OCI-LY7 (cell line): ENCODE measurements around the gene LANCL1. TPM values are rescaled to one million over a fixed set of nuclear protein-coding genes. Genes with fewer than 3 reads are reported as not detected.
"Not testable (repeated sequence)": the region's sequence is repeated elsewhere in the genome, so short reads cannot be mapped to it uniquely, and the experiment has no call there.

Experiments used
- BruUV-seq: library from RNA; stranded (reverse); fragments of 400-500 nt; replicated peaks from 2 replicates; lab custom pipeline; 2021; lab: Mats Ljungman, UMichigan
- CTCF ChIA-PET: fragments of 300-600 bp; sonication (Branson Sonifier 250); formaldehyde crosslinking; loops from one replicate; lab custom pipeline; 2022; ENCODE audit warnings: antibody characterized with exemption; ENCODE audit not compliant: unreplicated experiment; lab: Charles Lee
- POLR2A ChIA-PET: fragments of 300-600 bp; sonication (Branson Sonifier 250); formaldehyde crosslinking; loops from one replicate; lab custom pipeline; 2022; ENCODE audit warnings: antibody characterized with exemption; lab: Charles Lee
- DNase-seq: peaks from one replicate; pipeline ENCODE4 v3.0.0-alpha.2; 2015; ENCODE audit warnings: low spot score
- H2AFZ ChIP-seq: fragments of 200-600 bp; sonication (generic), shearing (Covaris generic); 2 replicates; pipeline ENCODE4 v1.6.1; 2014; ENCODE audit warnings: mild to moderate bottlenecking, antibody characterized with exemption, low read length, moderate library complexity
- H3K27ac ChIP-seq: fragments of 200-600 bp; sonication (generic); 2 replicates; pipeline ENCODE4 v1.5.1; 2014; ENCODE audit warnings: mixed run types, low read depth, mild to moderate bottlenecking, moderate library complexity, low read length, inconsistent platforms; ENCODE audit not compliant: poor library complexity, severe bottlenecking
- H3K36me3 ChIP-seq: fragments of 200-600 bp; sonication (generic); 2 replicates; pipeline ENCODE4 v1.6.1; 2014; ENCODE audit warnings: mild to moderate bottlenecking, antibody characterized with exemption, low read length, moderate library complexity, mixed read lengths; ENCODE audit not compliant: insufficient read depth
- H3K4me1 ChIP-seq: fragments of 200-600 bp; sonication (generic); 2 replicates; pipeline ENCODE4 v1.5.1; 2014; ENCODE audit warnings: mild to moderate bottlenecking, low read length; ENCODE audit not compliant: insufficient read depth, poor library complexity, severe bottlenecking
- H3K4me2 ChIP-seq: fragments of 200-600 bp; sonication (generic); 2 replicates; pipeline ENCODE4 v1.6.1; 2014; ENCODE audit warnings: mild to moderate bottlenecking, low read length
- H3K4me3 ChIP-seq: fragments of 200-600 bp; sonication (generic); 2 replicates; pipeline ENCODE4 v1.5.1; 2014; ENCODE audit warnings: mild to moderate bottlenecking, low read depth, low read length; ENCODE audit not compliant: poor library complexity, severe bottlenecking
- H3K79me2 ChIP-seq: fragments of 200-600 bp; sonication (generic); 2 replicates; pipeline ENCODE4 v1.6.1; 2016; ENCODE audit warnings: low read depth, mild to moderate bottlenecking, low read length, moderate library complexity, mixed read lengths; ENCODE audit not compliant: insufficient read depth
- H3K9me2 ChIP-seq: fragments of 200-600 bp; sonication (generic); 2 replicates; pipeline ENCODE4 v1.6.1; 2016; ENCODE audit warnings: mild to moderate bottlenecking, low read length, mixed read lengths; ENCODE audit not compliant: insufficient read depth
- H3K9me3 ChIP-seq: fragments of 200-600 bp; sonication (generic); 2 replicates; pipeline ENCODE4 v1.6.1; 2014; ENCODE audit warnings: mild to moderate bottlenecking, mixed run types, low read length, mixed read lengths
- H4K20me1 ChIP-seq: fragments of 200-600 bp; sonication (generic); 2 replicates; pipeline ENCODE4 v1.6.1; 2014; ENCODE audit warnings: mild to moderate bottlenecking, antibody characterized with exemption, low read length, moderate library complexity, mixed read lengths; ENCODE audit not compliant: insufficient read depth
- CTCF ChIP-seq: fragments of 200-600 bp; sonication (generic); conservative IDR thresholded peaks from 2 replicates; pipeline ENCODE4 v1.5.1; 2014; ENCODE audit warnings: mild to moderate bottlenecking, antibody characterized with exemption, low read length, moderate library complexity, mixed read lengths
- EZH2phosphoT487 ChIP-seq: fragments of 200-600 bp; sonication (generic); IDR thresholded peaks from 2 replicates; pipeline ENCODE4 v1.6.1; 2018; ENCODE audit warnings: low read depth, borderline replicate concordance, mild to moderate bottlenecking, mixed run types, antibody characterized with exemption, low read length, moderate library complexity, mixed read lengths
- intact Hi-C: fragments of 100-400 bp; cut with micrococcal nuclease; formaldehyde crosslinking; loops from one replicate; pipeline ENCODE4 v1.10.0; 2022; ENCODE audit not compliant: unreplicated experiment
- total RNA-seq, 2 experiments: library from RNA; depleted of rRNA in 1 of 2; stranded (reverse); fragments of >200 nt in 1 of 2; shearing (Covaris generic) in 1 of 2; gene quantifications; 2 replicates each; pipeline ENCODE4 v1.2.3, GENCODE V29; 2014 to 2022

Gene LANCL1
- total RNA-seq, 2 experiments from 2014 or later = 22.5 to 55.2 TPM

GRCh38 chr2:210454336-210454735 lies 22.2 kb downstream of the LANCL1 start:
- CTCF ChIA-PET = no interaction called here
- H4K20me1 ChIP-seq = no peaks in the 10 kb centered on the region
- H3K9me3 ChIP-seq = no peaks in the 10 kb centered on the region
- no peaks in the 10 kb centered on the region for H3K79me2 ChIP-seq
- no peak overlapping the region for H3K4me2 ChIP-seq
- no TSS peak for BruUV-seq
- H3K4me1 ChIP-seq = peaks cover 19% of the 10 kb centered on the region
- H3K36me3 ChIP-seq = peaks cover 67% of the 10 kb centered on the region
- POLR2A ChIA-PET = no interaction called here
- no peak overlapping the region for H3K4me3 ChIP-seq
- no peak overlapping the region for H2AFZ ChIP-seq
- intact Hi-C loops = no loop called here
- no peak overlapping the region for H3K27ac ChIP-seq
- H3K9me2 ChIP-seq = no peaks in the 10 kb centered on the region
- no peak for TF ChIP-seq EZH2phosphoT487
- TF ChIP-seq CTCF = no peak
- DNase-seq = no peak

GRCh38 chr2:210452194-210452593 lies 24.4 kb downstream of the LANCL1 start:
- no TSS peak for BruUV-seq
- no peak overlapping the region for H3K4me2 ChIP-seq
- no peaks in the 10 kb centered on the region for H3K9me2 ChIP-seq
- ChIA-PET POLR2A (interaction anchor here (0.8 to 1.1 kb wide), 2 partner anchors 9 to 589 kb away, joined by 3 to 5 read pairs; no protein-coding TSS in a partner anchor), CTCF (no interaction called here)
- H3K27ac ChIP-seq = no peak overlapping the region
- TF ChIP-seq EZH2phosphoT487 (no peak), CTCF (no peak)
- intact Hi-C loops = no loop called here
- peaks cover 6% of the 10 kb centered on the region for H3K4me1 ChIP-seq
- H3K4me3 ChIP-seq = no peak overlapping the region
- H3K36me3 ChIP-seq = peaks cover 51% of the 10 kb centered on the region
- H3K9me3 ChIP-seq = no peaks in the 10 kb centered on the region
- H2AFZ ChIP-seq = no peak overlapping the region
- no peaks in the 10 kb centered on the region for H3K79me2 ChIP-seq
- no peaks in the 10 kb centered on the region for H4K20me1 ChIP-seq
- no peak for DNase-seq

DNA sequence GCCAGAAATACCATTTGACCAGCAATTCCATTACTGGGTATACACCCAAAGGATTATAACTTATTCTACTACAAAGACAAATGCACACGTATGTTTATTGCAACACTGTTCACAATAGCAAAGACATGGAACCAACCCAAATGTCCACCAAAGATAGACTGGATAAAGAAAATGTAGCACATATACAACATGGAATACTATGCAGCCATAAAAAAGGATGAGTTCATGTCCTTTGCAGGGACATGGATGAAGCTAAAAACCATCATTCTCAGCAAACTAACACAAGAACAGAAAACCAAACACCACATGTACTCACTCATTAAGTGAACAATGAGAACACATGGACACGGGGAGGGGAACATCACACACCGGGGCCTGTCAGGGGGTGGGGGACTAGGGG lies 25.6 kb downstream of the LANCL1 start:
- H3K36me3 ChIP-seq = peaks cover 46% of the 10 kb centered on the region
- CTCF ChIA-PET, H3K27ac ChIP-seq, H3K79me2 ChIP-seq, H3K4me2 ChIP-seq, BruUV-seq, H3K4me3 ChIP-seq, H4K20me1 ChIP-seq, H3K9me3 ChIP-seq, H3K4me1 ChIP-seq, H2AFZ ChIP-seq, intact Hi-C loops, H3K9me2 ChIP-seq, DNase-seq: not testable (repeated sequence)
- POLR2A ChIA-PET = interaction anchor here (0.7 kb wide), 1 partner anchor 11 kb away, joined by 3 read pairs; no protein-coding TSS in a partner anchor
